Smooth muscle cell (in vitro differentiated cells): ENCODE data around the gene STXBP3. TPM values are rescaled to one million over a fixed set of nuclear protein-coding genes. Genes with fewer than 3 reads are reported as not detected.

Experiments used
- DNase-seq: peaks from one replicate; lab custom pipeline; 2025; ENCODE audit not compliant: unreplicated experiment; lab: John Stamatoyannopoulos, UW
- H2AFZ ChIP-seq: fragments of 200-600 bp; sonication (generic); 2 replicates; pipeline ENCODE4 v1.6.0; 2016; ENCODE audit warnings: antibody characterized with exemption, low read depth, mild to moderate bottlenecking
- H3F3A ChIP-seq: fragments of 200-600 bp; sonication (generic); 2 replicates; pipeline ENCODE4 v1.6.0; 2017; ENCODE audit warnings: antibody characterized with exemption, low read depth
- H3K27ac ChIP-seq: fragments of 200-600 bp; sonication (generic); 2 replicates; pipeline ENCODE4 v1.5.1; 2016; ENCODE audit warnings: low read depth, mild to moderate bottlenecking
- H3K27me3 ChIP-seq: fragments of 200-600 bp; sonication (generic); 2 replicates; pipeline ENCODE4 v1.6.1; 2016; ENCODE audit warnings: low read depth, mild to moderate bottlenecking
- H3K36me3 ChIP-seq: fragments of 200-600 bp; sonication (generic); 2 replicates; pipeline ENCODE4 v1.5.1; 2016; ENCODE audit warnings: low read depth
- H3K4me1 ChIP-seq: fragments of 200-600 bp; sonication (generic); 2 replicates; pipeline ENCODE4 v1.5.1; 2016; ENCODE audit warnings: low read depth
- H3K4me2 ChIP-seq: fragments of 200-600 bp; sonication (generic); 2 replicates; pipeline ENCODE4 v1.6.0; 2016; ENCODE audit warnings: mild to moderate bottlenecking
- H3K4me3 ChIP-seq: fragments of 200-600 bp; sonication (generic); 2 replicates; pipeline ENCODE4 v1.5.1; 2016; ENCODE audit warnings: mild to moderate bottlenecking
- H3K79me2 ChIP-seq: fragments of 200-600 bp; sonication (generic); 2 replicates; pipeline ENCODE4 v1.6.0; 2016; ENCODE audit warnings: low read depth, mild to moderate bottlenecking
- H3K9ac ChIP-seq: fragments of 200-600 bp; sonication (generic); 2 replicates; pipeline ENCODE4 v1.6.0; 2016; ENCODE audit warnings: low read depth
- H3K9me3 ChIP-seq: fragments of 200-600 bp; sonication (generic); replicated peaks from 2 replicates; pipeline ENCODE4 v1.5.1; 2016; ENCODE audit warnings: low read depth
- H4K20me1 ChIP-seq: fragments of 200-600 bp; sonication (generic); 2 replicates; pipeline ENCODE4 v1.6.0; 2016; ENCODE audit warnings: low read depth
- CTCF ChIP-seq: fragments of 200-600 bp; sonication (generic); IDR thresholded peaks from 2 replicates; pipeline ENCODE4 v1.5.1; 2017; ENCODE audit warnings: borderline replicate concordance, mild to moderate bottlenecking, antibody characterized with exemption; ENCODE audit not compliant: insufficient read depth, poor library complexity, severe bottlenecking
- WGBS: methylation state at CpG from one replicate; pipeline ENCODE4 v1.1.7; 2016; ENCODE audit warnings: low lambda C conversion rate; 5-methylcytosine and 5-hydroxymethylcytosine counted together
- polyA plus RNA-seq: library from polyadenylated mRNA; unstranded; fragments of >200 nt; fragmentation: Nextera tagmentation; extraction: Ambion mirVana; gene quantifications from 2 replicates; pipeline ENCODE4 v1.2.1, GENCODE V29; 2016
- total RNA-seq: library from RNA; depleted of rRNA; stranded (reverse); fragments of >200 nt; gene quantifications from 2 replicates; pipeline ENCODE4 v1.2.3, GENCODE V29; 2014

STXBP3 gene
- total and polyA plus RNA-seq, 2 experiments from 2014 or later, result 27.9 to 69.8 TPM

DNA sequence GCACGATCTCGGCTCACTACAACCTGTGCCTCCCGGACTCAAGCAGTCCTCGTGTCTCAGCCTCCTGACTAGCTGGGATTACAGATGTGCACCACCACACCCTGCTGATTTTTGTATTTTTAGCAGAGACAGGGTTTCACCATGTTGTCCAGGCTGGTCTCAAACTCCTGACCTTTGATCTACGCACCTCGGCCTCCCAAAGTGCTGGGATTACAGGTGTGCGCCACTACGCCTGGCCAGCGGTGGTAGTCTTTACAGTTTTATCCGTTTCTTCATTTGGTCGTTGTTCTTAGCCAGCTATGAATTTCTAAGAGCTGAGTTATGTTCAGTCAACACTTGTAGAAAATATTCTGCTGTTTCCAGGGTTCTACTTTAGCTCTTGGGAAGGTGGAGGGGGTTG, 57.1 kb downstream of the STXBP3 start:
- no peak for TF ChIP-seq CTCF
- H3K4me3 ChIP-seq, result no peak overlapping the region
- no peak for DNase-seq
- no peak overlapping the region for H3K4me2 ChIP-seq
- H3K27ac ChIP-seq, result no peak overlapping the region
- H3F3A ChIP-seq, result no peaks in the 10 kb centered on the region
- H4K20me1 ChIP-seq, result no peaks in the 10 kb centered on the region
- 95% methylated on average over 11 of the region's 11 CpGs for WGBS
- no peaks in the 10 kb centered on the region for H3K27me3 ChIP-seq
- no peaks in the 10 kb centered on the region for H3K4me1 ChIP-seq
- H3K9ac ChIP-seq, result no peak overlapping the region
- peaks cover 13% of the 10 kb centered on the region for H3K36me3 ChIP-seq
- no peaks in the 10 kb centered on the region for H3K9me3 ChIP-seq
- no peak overlapping the region for H2AFZ ChIP-seq
- H3K79me2 ChIP-seq, result no peaks in the 10 kb centered on the region

- no peak overlapping the region for H3K9ac ChIP-seq
- no peaks in the 10 kb centered on the region for H3K4me1 ChIP-seq
- H3K36me3 ChIP-seq, result peaks cover 10% of the 10 kb centered on the region
- no peak overlapping the region for H2AFZ ChIP-seq
- no peak for TF ChIP-seq CTCF
- H3F3A ChIP-seq, result no peaks in the 10 kb centered on the region
- no peaks in the 10 kb centered on the region for H3K79me2 ChIP-seq
- H3K27me3 ChIP-seq, result no peaks in the 10 kb centered on the region
- H3K27ac ChIP-seq, result no peak overlapping the region
- DNase-seq, result no peak
- H4K20me1 ChIP-seq, result no peaks in the 10 kb centered on the region
- H3K9me3 ChIP-seq, result no peaks in the 10 kb centered on the region
- 94% methylated on average over 4 of the region's 4 CpGs for WGBS
- no peak overlapping the region for H3K4me3 ChIP-seq
- H3K4me2 ChIP-seq, result no peak overlapping the region
Measured at GRCh38 chr1:108808438-108808837, 62.0 kb downstream of the STXBP3 start.

GRCh38 chr1:108811611-108812010, 65.1 kb downstream of the STXBP3 start:
- DNase-seq, result no peak
- H4K20me1 ChIP-seq, result no peaks in the 10 kb centered on the region
- H3K36me3 ChIP-seq, result peaks cover 6% of the 10 kb centered on the region
- 90% methylated on average over 3 of the region's 3 CpGs for WGBS
- H3K79me2 ChIP-seq, result no peaks in the 10 kb centered on the region
- no peak overlapping the region for H3K9ac ChIP-seq
- H2AFZ ChIP-seq, result no peak overlapping the region
- H3K9me3 ChIP-seq, result no peaks in the 10 kb centered on the region
- no peaks in the 10 kb centered on the region for H3F3A ChIP-seq
- TF ChIP-seq CTCF, result no peak
- peaks cover 17% of the 10 kb centered on the region for H3K4me1 ChIP-seq
- no peak overlapping the region for H3K4me2 ChIP-seq
- no peak overlapping the region for H3K4me3 ChIP-seq
- no peak overlapping the region for H3K27ac ChIP-seq
- H3K27me3 ChIP-seq, result no peaks in the 10 kb centered on the region

DNA sequence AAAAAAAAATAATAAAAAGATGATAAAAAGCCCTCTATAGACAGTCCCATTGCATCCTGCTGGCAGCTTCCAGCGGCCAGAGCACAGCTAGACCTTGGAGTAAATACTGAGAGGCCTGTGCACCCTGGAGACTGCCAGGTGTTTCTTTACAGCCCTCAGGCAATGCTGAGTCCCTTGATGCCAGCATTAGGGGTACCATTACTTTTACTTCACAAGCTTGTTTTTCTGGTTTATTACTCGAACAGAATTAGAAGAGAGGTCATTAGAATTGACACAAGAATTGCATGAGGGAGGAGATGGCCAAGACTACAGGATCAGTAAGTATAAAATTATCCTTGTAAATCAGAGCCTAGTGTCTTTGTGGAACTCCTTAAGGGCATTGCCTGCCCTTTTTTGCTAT, 66.9 kb downstream of the STXBP3 start:
- DNase-seq, result no peak
- H3K9me3 ChIP-seq, result no peaks in the 10 kb centered on the region
- no peak overlapping the region for H3K9ac ChIP-seq
- no peak overlapping the region for H3K27ac ChIP-seq
- H3K36me3 ChIP-seq, result peaks cover 6% of the 10 kb centered on the region
- WGBS, result 40% methylated on average over 2 of the region's 2 CpGs
- H3K4me2 ChIP-seq, result no peak overlapping the region
- TF ChIP-seq CTCF, result no peak
- no peaks in the 10 kb centered on the region for H3K79me2 ChIP-seq
- no peaks in the 10 kb centered on the region for H4K20me1 ChIP-seq
- H3K27me3 ChIP-seq, result no peaks in the 10 kb centered on the region
- H3K4me3 ChIP-seq, result no peak overlapping the region
- H3K4me1 ChIP-seq, result peaks cover 19% of the 10 kb centered on the region
- no peaks in the 10 kb centered on the region for H3F3A ChIP-seq
- H2AFZ ChIP-seq, result no peak overlapping the region
